Measurements from ENCODE around the gene RMDN2.
"Not testable (repeated sequence)": the region's sequence is repeated elsewhere in the genome, so short reads cannot be mapped to it uniquely, and the experiment has no call there.

Gene RMDN2

GRCh38 chr2:37898448-37898847 lies 26.6 kb upstream of the RMDN2 start:
- no peak for DNase-seq (ENCODE audit: low read depth)

DNA sequence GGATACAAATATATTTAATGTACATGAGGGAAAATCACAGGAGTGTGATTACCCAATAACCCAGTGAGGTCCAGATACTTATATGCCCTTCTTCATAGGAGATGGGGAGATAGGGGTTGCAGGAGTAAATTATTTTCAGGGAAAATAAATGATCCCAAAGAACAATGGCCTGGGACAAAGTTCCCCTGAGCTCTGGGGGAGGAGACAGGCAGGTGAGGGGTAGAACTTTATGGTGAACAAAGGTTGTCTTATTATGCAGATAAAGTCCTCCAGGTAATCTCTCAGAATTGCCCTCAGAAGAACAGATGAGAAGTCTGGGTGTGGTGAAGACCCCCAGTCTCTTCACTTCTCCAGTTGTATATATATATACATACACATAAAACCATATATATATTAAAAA lies 22.1 kb upstream of the RMDN2 start:
- no peak for DNase-seq (ENCODE audit: low read depth)

DNA sequence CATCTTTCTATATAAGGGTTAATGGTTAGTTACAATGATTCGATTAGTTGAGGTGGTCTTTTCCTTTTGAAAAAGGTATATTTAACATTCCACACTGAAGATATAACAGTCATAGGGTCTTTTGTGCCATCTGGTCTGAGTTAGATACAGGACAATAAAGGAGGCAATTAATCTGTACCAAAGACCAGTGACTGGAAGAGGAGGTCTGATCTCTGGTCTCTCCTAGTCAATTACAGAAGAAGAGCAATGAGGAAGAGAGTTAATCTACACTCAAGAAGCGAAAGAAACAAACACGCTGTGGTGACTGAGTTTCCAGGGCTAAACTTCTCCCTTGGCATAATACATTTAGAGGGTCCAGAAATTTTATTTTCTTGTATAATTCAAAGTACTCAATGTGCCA lies 20.7 kb upstream of the RMDN2 start:
- no peak for DNase-seq (ENCODE audit: low read depth)

- DNase-seq (ENCODE audit: low read depth): no peak
Observed at GRCh38 chr2:37904993-37905392, 20.1 kb upstream of the RMDN2 start.

DNA sequence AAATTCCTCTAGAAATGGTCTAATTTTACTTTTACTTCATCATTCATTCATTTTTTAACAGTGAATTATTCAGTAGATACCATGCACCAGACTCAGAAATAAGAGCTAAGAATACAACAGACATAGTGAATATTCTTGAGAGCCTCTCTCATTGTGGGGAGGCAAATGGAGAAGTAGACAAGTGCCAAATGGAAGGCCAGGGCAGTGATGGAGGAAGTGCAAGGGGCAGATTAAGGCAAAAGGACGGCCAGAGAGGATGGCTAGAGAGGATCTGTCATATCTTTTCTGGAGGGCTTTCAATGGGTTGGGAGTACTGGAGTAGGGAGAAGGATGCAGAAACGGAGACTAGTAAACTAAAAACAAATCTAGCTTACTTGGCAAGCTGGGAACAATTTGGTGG lies 19.0 kb upstream of the RMDN2 start:
- DNase-seq (ENCODE audit: low read depth): no peak

DNA sequence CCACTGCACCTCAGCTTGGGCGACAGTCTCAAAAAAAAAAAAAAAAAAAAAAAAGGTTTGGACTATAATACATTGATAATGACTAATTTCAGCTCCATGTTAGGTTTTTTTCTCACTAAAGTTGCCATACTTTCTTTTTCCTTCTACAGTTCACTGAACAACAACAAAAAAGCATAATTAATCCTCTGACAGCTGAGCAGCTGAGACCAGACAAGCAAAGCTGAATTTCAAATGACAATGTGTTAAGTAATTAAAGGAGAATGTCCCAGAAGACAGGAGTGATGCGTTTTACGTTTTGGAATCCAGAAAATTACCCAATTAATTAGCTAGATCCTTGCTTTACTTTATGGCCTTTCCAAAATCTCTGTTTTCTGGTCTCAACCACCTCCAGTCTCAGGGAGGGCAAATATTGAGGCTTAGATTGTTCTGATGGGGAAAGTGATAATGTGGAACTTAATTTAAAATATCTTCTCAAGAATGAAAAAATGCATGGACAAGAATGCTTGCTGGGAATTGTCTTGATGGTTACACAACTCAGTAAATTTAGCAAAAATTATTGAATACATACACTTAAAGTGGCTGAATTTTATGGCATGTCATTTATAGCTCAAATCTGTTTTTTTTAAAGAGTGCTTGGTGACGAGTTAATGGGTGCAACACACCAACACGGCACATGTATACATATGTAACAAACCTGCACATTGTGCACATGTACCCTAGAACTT lies 17.4 kb upstream of the RMDN2 start:
- no peak for DNase-seq (ENCODE audit: low read depth)

GRCh38 chr2:37911296-37911873 lies 13.7 kb upstream of the RMDN2 start:
- DNase-seq (ENCODE audit: low read depth): no peak

DNA sequence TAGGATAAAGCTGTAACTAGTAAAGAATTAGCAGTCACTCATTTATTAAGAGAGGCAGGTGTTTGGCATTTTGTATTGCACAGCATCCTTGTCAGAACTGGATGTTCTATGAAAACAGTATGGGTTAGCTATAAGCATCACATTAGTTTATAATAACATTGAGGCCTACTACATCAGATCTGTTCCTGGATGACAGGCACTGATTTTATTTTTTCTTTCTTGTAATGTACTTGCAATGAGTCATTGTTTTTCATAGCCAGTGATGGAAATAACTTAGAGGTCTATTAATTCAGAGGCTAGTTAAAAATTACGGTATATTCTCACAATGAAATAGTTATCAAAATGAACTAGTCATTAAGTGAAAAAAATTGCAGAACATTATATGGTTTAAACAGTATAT lies 13.0 kb upstream of the RMDN2 start:
- no peak for DNase-seq (ENCODE audit: low read depth)

DNA sequence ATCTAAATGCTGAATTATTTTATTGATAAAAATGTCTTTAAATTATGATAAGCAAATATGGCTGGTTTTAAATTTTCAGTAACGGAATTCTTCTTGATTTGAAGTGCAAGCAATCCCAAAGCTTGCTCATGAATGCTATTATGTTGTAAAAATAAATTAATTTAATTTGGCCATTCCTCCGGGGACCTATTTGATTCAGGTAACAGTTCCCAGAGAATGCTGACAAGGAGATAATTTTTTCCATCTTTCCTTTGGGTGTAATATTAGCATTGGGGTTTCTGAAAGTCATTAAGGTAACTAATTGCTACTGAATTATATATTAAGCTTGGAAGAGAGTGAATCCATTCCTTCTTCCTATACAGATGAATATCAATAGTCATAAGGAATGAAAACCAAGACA lies 12.5 kb upstream of the RMDN2 start:
- no peak for DNase-seq (ENCODE audit: low read depth)

DNA sequence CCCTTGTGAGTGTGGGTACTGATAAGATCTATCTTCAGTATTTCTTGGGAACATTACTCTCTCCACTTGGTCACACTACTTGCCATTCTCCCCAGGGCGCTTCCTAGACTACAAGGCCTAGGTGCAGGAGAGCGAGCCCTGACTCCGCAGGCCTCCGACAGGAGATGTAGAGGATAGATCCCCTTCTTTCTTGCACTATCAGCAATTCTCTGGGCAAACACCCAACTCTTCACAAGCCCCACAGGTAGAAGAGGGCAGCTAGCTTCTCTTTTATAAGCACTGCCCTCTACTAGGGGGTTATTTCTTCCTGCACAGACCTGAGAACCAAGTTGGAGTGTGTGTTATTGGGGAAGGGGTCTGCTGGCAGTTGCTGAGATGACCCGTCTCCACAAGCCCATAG lies 10.7 kb upstream of the RMDN2 start:
- DNase-seq (ENCODE audit: low read depth): no peak

GRCh38 chr2:37915773-37916172 lies 9.3 kb upstream of the RMDN2 start:
- DNase-seq (ENCODE audit: low read depth): no peak

DNA sequence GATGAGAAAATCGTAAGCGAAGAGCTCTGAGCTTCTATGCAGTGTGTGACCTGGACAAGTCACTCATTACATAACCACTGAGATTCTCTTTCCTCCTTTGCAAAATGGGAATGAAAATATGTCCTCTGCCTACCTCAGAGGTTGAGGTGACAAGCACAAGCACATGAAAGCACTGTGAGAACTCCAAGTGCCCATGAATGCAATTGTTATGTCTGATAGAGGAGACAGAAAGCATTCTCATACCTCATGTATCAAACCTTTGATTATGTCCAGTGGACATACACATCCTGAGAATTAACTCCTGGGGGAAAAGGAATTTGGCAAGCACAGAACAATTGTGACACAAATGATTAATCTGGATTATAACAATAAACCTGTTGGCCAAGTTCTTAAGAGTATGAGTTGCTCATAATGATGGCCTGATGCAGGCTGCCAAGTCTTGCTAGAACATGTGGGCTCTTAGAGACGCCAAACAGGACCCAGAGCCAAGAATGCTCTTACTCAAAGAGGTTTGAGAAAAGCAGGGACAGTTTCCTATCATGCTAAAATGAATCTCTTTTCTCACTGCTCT lies 8.5 kb upstream of the RMDN2 start:
- no peak for DNase-seq (ENCODE audit: low read depth)

- DNase-seq (ENCODE audit: low read depth): no peak
Observed at GRCh38 chr2:37917281-37918228, 7.5 kb upstream of the RMDN2 start.

- no peak for DNase-seq (ENCODE audit: low read depth)
Observed at GRCh38 chr2:37918742-37919186, 6.3 kb upstream of the RMDN2 start.

- no peak for DNase-seq (ENCODE audit: low read depth)
Observed at GRCh38 chr2:37919631-37920032, 5.5 kb upstream of the RMDN2 start.

GRCh38 chr2:37920570-37920969 lies 4.5 kb upstream of the RMDN2 start:
- no peak for DNase-seq (ENCODE audit: low read depth)

DNA sequence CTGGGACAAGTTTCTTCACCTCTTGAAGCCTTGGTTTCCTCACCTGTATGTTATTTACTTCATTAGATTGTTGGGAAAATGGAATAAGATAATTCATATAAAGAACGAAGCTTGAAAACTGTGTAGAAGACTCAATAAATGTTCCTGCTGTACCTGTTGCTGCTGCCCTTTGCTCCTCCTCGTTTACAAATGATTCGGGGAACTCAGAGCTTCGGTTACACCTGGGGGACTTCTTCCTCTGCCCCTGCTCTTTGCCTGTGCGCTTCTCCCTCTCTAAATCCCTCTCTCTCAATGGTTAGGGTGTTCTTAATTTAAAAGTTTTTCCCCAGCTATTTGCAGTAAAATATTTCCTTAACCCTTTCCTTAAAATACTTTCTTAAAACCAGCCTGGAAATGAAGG lies 3.3 kb upstream of the RMDN2 start:
- no peak for DNase-seq (ENCODE audit: low read depth)

GRCh38 chr2:37923308-37924055 lies 1.6 kb upstream of the RMDN2 start:
- DNase-seq (ENCODE audit: low read depth): no peak

- no peak for DNase-seq (ENCODE audit: low read depth)
Observed at GRCh38 chr2:37926635-37927034, 1.5 kb downstream of the RMDN2 start.

- no peak for DNase-seq (ENCODE audit: low read depth)
Observed at GRCh38 chr2:37928377-37928776, 3.3 kb downstream of the RMDN2 start.

DNA sequence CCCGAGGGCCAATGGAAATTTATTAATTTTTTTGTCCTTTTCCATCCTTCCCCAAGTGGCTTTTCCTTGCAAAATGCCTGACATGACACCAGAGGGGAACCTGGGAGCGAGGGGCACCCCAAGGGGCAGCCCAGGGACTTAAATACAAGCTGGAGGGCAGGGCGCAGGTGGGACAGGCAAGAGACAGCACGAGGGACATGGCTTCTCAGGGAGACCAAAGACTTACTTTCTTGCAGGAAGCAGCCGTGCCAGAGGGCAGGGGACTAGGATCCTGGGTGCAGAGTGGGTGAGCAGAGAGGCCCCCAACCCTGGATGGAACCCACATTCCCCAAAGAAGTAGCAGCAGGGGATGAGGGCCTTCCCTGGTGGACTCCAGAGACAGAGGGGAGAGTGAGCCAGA lies 5.3 kb downstream of the RMDN2 start:
- DNase-seq (ENCODE audit: low read depth): not testable (repeated sequence)

GRCh38 chr2:37932873-37933272 lies 7.8 kb downstream of the RMDN2 start:
- not testable (repeated sequence) for DNase-seq (ENCODE audit: low read depth)
